K562 (cell line): Measurements from ENCODE around the gene IL11. TPM values are rescaled to one million over a fixed set of nuclear protein-coding genes. Genes with fewer than 3 reads are reported as not detected.
A peak's percentile ranks its signal among the peaks of the same experiment; 100 is the strongest.

Source experiments
- CSDE1 ChIP-seq, 2 experiments: fragments of 450-650 bp; IDR thresholded peaks; 2 replicates each; pipeline ENCODE4 v1.6.1; 2016; ENCODE audit warnings: mild to moderate bottlenecking in 1 of 2
- FOXJ2 ChIP-seq: fragments of 200-800 bp; sonication (Bioruptor generic); IDR thresholded peaks from 2 replicates; pipeline ENCODE4 v1.6.1; 2016; ENCODE audit warnings: missing genetic modification characterization, missing compliant biosample characterization
- MAZ ChIP-seq, 2 experiments: fragments of 450-650 bp in 1 of 2; sonication (generic) in 1 of 2; formaldehyde crosslinking; IDR thresholded peaks in 1 of 2; conservative IDR thresholded peaks in 1 of 2; 2 replicates each; pipeline versions ENCODE4 v1.4.0 to v1.5.0; 2020; ENCODE audit warnings: mild to moderate bottlenecking in 1 of 2, missing genetic modification reagents in 1 of 2
- NONO ChIP-seq, 2 experiments: fragments of 200-400 bp in 1 of 2; fragments of 450-650 bp in 1 of 2; formaldehyde crosslinking in 1 of 2; IDR thresholded peaks; 2 replicates each; pipeline ENCODE4 v1.6.1; 2017; ENCODE audit warnings: low read depth in 2 of 2, mild to moderate bottlenecking in 2 of 2, moderate library complexity in 2 of 2, low read length in 1 of 2
- POU5F1 ChIP-seq: fragments of 150-350 bp; IDR thresholded peaks from 2 replicates; pipeline ENCODE4 v1.6.1; 2014; ENCODE audit warnings: borderline replicate concordance, low read length, low read depth, mild to moderate bottlenecking; ENCODE audit not compliant: partially characterized antibody
- RNF2 ChIP-seq: sonication (generic); IDR thresholded peaks from 2 replicates; pipeline ENCODE4 v1.6.1; 2016
- YBX1 ChIP-seq: fragments of 450-650 bp; IDR thresholded peaks from 2 replicates; pipeline ENCODE4 v1.7.1; 2016; ENCODE audit warnings: mild to moderate bottlenecking
- YY1 ChIP-seq, 3 experiments: IDR thresholded peaks; 2 replicates each; pipeline ENCODE4 v1.6.1; 2011; ENCODE audit warnings: low read length in 2 of 3, mild to moderate bottlenecking in 2 of 3, moderate library complexity in 2 of 3, borderline replicate concordance in 1 of 3, control low read depth in 1 of 3, low read depth in 1 of 3; ENCODE audit not compliant: insufficient read depth in 3 of 3, insufficient replicate concordance in 2 of 3, control insufficient read depth in 1 of 3, insufficient read length in 1 of 3; ENCODE audit errors: extremely low read depth in 1 of 3
- ZC3H11A ChIP-seq: IDR thresholded peaks from 2 replicates; pipeline ENCODE4 v1.6.1; 2012; ENCODE audit warnings: low read depth, low read length, improper control_type of control experiment
- ZNF586 ChIP-seq: fragments of 450-650 bp; formaldehyde crosslinking; conservative IDR thresholded peaks from 2 replicates; pipeline ENCODE4 v1.4.0; 2020; ENCODE audit warnings: mild to moderate bottlenecking, moderate library complexity
- polyA plus RNA-seq, 8 experiments: library from polyadenylated mRNA; depleted of rRNA in 4 of 8; stranded (reverse) in 5 of 8; unstranded in 3 of 8; fragments of >200 nt; fragmentation: Nextera tagmentation in 2 of 8; fragmentation: Illumina TruSeq in 1 of 8; extraction: Ambion mirVana in 2 of 8; extraction: Trizol in 1 of 8; gene quantifications; 2 replicates each; pipeline versions ENCODE4 v1.2.1 to v1.2.3, GENCODE V29; 2011 to 2014; ENCODE audit warnings: inconsistent platforms in 1 of 8, missing spikeins in 1 of 8
- total RNA-seq, 7 experiments: library from RNA; depleted of rRNA in 6 of 7; stranded (reverse); fragments of >200 nt in 6 of 7; fragmentation: Illumina TruSeq in 2 of 7; extraction: Trizol in 2 of 7; gene quantifications; 2 replicates each; pipeline versions ENCODE4 v1.2.1 to v1.2.3, GENCODE V29; 2011 to 2021; ENCODE audit warnings: low replicate concordance in 1 of 7
- TF ChIP-seq, protein P1 (sequence below), 3 experiments: IDR thresholded peaks in 2 of 3; conservative IDR thresholded peaks in 1 of 3; 2 replicates each; pipeline ENCODE4 v1.5.1; 2011 to 2012; ENCODE audit warnings: low read length in 3 of 3, mild to moderate bottlenecking in 3 of 3, control low read depth in 2 of 3, improper control_type of control experiment in 1 of 3, inconsistent platforms in 1 of 3, low read depth in 1 of 3, mixed read lengths in 1 of 3, moderate library complexity in 1 of 3; ENCODE audit not compliant: insufficient read depth in 2 of 3
- TF ChIP-seq, protein P2 (sequence below): fragments of 450-650 bp; formaldehyde crosslinking; IDR thresholded peaks from 2 replicates; pipeline ENCODE4 v1.4.0; 2020; ENCODE audit warnings: mild to moderate bottlenecking, mixed read lengths
- TF ChIP-seq, protein P3 (sequence below): fragments of 250-450 bp; sonication (Bioruptor Pico); IDR thresholded peaks from 2 replicates; pipeline ENCODE4 v1.5.0; 2021; ENCODE audit warnings: mild to moderate bottlenecking, borderline replicate concordance
- TF ChIP-seq, protein P4 (sequence below): IDR thresholded peaks from 3 replicates; pipeline ENCODE4 v1.6.1; 2011; ENCODE audit warnings: borderline replicate concordance, mild to moderate bottlenecking, moderate library complexity; ENCODE audit not compliant: insufficient read length; ENCODE audit errors: extremely low read depth

The IL11 gene
- total and polyA plus RNA-seq, 9 of the 15 experiments (the other 6 are each of a cell fraction or from before 2014, with no cell fraction given): 0.04 to 0.42 (median 0.06) TPM; not detected in 6

DNA sequence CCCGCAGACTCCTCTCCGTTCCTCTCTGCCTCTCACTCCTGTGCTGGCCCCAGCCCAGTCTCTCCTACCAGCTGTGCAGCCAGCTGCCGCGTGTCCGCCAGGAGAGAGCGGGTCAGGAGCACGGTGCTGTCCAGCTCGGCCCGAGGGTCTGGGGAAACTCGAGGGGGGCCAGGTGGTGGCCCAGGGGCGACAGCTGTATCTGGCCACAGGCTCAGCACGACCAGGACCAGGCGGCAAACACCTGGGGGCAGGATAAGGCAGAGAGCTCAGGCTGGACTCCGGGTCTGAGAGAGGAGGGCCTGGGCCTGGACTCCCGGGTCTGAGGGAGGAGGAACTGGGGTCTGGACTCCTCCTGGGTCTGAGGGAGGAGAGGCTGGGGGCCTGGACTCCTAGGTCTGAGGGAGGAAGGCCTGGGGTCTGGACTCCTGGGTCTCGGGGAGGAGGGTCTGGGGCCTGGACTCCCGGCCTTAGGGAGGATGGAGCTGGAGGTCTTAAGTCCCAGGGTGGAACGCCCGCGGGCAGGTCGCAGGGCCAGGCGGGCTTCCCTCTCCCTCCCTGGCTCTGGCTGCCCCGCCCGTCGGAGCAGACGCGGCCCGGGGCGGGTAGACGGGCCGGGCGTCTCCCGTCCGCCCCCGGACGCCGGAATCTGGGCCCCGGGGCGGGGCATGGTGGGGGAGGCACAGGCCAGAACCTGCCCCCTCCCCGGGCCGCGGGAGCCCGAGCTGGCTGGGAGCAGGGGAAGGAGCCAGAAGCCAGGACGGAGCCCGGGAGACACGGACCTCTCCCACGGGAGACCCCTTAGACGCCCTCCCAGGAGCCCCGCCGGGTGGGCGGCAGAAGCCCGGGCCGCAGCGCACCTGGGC, 1.3 kb downstream of the IL11 start (continued):
- TF ChIP-seq RNF2 (no peak), CSDE1 (IDR thresholded peaks at IDR 0.05) (no peak), ZNF586 (CRISPR knock-in tag) (no peak), YY1 (IDR thresholded peaks at IDR 0.05; ENCODE audit: borderline replicate concordance in 1 of 3, control insufficient read depth in 1 of 3, extremely low read depth in 1 of 3, insufficient read depth in 3 of 3, insufficient read length in 1 of 3, insufficient replicate concordance in 2 of 3, low read depth in 1 of 3, low read length in 2 of 3) (no peak), ZC3H11A (no peak), POU5F1 (no peak), MAZ (CRISPR knock-in tag; conservative IDR thresholded peaks at IDR 0.05 in 1 of 2, IDR thresholded peaks at IDR 0.05 in 1 of 2) (peak; percentile 28 to 66; a peak in 3 of 4 replicates), NONO (IDR thresholded peaks at IDR 0.05; ENCODE audit: low read depth in 2 of 2, low read length in 1 of 2) (0 out of 4 replicates have a peak, but pooled peaks of 1 of the 2 experiments have one; percentile 20), FOXJ2 (tag) (no peak), YBX1 (no peak)
- TF ChIP-seq, protein P1, sequence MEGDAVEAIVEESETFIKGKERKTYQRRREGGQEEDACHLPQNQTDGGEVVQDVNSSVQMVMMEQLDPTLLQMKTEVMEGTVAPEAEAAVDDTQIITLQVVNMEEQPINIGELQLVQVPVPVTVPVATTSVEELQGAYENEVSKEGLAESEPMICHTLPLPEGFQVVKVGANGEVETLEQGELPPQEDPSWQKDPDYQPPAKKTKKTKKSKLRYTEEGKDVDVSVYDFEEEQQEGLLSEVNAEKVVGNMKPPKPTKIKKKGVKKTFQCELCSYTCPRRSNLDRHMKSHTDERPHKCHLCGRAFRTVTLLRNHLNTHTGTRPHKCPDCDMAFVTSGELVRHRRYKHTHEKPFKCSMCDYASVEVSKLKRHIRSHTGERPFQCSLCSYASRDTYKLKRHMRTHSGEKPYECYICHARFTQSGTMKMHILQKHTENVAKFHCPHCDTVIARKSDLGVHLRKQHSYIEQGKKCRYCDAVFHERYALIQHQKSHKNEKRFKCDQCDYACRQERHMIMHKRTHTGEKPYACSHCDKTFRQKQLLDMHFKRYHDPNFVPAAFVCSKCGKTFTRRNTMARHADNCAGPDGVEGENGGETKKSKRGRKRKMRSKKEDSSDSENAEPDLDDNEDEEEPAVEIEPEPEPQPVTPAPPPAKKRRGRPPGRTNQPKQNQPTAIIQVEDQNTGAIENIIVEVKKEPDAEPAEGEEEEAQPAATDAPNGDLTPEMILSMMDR (IDR thresholded peaks at IDR 0.05 in 2 of 3, conservative IDR thresholded peaks at IDR 0.05 in 1 of 3; ENCODE audit: insufficient read depth in 2 of 3, low read depth in 1 of 3, low read length in 3 of 3): no peak
- TF ChIP-seq, protein P2, sequence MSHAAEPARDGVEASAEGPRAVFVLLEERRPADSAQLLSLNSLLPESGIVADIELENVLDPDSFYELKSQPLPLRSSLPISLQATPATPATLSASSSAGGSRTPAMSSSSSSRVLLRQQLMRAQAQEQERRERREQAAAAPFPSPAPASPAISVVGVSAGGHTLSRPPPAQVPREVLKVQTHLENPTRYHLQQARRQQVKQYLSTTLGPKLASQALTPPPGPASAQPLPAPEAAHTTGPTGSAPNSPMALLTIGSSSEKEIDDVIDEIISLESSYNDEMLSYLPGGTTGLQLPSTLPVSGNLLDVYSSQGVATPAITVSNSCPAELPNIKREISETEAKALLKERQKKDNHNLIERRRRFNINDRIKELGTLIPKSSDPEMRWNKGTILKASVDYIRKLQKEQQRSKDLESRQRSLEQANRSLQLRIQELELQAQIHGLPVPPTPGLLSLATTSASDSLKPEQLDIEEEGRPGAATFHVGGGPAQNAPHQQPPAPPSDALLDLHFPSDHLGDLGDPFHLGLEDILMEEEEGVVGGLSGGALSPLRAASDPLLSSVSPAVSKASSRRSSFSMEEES (CRISPR knock-in tag): no peak
- TF ChIP-seq, protein P3, sequence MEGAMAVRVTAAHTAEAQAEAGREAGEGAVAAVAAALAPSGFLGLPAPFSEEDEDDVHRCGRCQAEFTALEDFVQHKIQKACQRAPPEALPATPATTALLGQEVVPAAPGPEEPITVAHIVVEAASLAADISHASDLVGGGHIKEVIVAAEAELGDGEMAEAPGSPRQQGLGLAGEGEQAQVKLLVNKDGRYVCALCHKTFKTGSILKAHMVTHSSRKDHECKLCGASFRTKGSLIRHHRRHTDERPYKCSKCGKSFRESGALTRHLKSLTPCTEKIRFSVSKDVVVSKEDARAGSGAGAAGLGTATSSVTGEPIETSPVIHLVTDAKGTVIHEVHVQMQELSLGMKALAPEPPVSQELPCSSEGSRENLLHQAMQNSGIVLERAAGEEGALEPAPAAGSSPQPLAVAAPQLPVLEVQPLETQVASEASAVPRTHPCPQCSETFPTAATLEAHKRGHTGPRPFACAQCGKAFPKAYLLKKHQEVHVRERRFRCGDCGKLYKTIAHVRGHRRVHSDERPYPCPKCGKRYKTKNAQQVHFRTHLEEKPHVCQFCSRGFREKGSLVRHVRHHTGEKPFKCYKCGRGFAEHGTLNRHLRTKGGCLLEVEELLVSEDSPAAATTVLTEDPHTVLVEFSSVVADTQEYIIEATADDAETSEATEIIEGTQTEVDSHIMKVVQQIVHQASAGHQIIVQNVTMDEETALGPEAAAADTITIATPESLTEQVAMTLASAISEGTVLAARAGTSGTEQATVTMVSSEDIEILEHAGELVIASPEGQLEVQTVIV (CRISPR knock-in tag): no peak
- TF ChIP-seq, protein P4, sequence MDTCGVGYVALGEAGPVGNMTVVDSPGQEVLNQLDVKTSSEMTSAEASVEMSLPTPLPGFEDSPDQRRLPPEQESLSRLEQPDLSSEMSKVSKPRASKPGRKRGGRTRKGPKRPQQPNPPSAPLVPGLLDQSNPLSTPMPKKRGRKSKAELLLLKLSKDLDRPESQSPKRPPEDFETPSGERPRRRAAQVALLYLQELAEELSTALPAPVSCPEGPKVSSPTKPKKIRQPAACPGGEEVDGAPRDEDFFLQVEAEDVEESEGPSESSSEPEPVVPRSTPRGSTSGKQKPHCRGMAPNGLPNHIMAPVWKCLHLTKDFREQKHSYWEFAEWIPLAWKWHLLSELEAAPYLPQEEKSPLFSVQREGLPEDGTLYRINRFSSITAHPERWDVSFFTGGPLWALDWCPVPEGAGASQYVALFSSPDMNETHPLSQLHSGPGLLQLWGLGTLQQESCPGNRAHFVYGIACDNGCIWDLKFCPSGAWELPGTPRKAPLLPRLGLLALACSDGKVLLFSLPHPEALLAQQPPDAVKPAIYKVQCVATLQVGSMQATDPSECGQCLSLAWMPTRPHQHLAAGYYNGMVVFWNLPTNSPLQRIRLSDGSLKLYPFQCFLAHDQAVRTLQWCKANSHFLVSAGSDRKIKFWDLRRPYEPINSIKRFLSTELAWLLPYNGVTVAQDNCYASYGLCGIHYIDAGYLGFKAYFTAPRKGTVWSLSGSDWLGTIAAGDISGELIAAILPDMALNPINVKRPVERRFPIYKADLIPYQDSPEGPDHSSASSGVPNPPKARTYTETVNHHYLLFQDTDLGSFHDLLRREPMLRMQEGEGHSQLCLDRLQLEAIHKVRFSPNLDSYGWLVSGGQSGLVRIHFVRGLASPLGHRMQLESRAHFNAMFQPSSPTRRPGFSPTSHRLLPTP: no peak
